ENCODE results near the gene PRPF6.

DNA sequence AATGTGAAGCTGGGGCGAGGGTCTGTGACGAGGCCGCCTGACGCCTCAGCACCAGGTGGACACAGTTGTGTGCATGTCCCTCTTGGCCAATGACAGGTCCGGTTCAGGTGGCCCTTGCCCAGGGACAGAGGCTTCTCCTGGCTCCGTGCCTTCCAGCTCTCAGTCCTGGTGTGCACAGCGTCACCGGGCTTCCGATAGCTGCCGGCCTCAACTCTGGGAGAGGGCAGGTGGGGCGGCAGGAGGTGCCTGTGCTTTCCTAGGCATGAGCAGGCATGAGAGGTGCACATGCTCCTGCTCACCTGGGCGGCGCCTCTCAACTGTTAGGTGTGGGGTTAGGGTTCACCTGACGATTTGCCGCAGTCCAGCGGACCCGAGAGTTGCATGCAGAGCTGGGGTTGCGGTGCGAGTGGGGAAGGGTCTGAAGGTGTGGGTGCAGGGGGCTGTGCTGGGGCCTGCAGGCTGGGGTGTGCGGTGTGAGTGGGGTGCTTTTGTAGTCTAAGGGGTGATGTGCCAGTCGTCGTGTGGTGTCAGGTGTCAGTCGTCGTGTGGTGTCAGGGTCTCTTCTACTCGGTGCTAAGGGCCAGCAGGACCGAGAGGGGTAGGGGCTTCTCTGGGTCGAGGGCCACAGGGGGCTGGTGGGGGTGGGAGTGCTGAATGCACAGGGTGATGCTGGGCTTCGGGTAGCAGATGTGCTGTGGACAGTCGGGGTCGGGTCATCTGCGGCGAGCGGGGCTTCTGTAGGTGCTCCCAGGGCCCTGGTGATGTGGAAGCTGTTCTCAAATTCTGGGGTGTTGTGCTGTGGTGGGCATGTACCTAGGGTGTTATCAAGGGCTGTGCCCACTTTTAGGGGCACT, 72.3 kb downstream of the PRPF6 start:
- no peak for TF ChIP-seq POLR2A (IDR thresholded peaks at IDR 0.05)
- TF ChIP-seq, protein P1, sequence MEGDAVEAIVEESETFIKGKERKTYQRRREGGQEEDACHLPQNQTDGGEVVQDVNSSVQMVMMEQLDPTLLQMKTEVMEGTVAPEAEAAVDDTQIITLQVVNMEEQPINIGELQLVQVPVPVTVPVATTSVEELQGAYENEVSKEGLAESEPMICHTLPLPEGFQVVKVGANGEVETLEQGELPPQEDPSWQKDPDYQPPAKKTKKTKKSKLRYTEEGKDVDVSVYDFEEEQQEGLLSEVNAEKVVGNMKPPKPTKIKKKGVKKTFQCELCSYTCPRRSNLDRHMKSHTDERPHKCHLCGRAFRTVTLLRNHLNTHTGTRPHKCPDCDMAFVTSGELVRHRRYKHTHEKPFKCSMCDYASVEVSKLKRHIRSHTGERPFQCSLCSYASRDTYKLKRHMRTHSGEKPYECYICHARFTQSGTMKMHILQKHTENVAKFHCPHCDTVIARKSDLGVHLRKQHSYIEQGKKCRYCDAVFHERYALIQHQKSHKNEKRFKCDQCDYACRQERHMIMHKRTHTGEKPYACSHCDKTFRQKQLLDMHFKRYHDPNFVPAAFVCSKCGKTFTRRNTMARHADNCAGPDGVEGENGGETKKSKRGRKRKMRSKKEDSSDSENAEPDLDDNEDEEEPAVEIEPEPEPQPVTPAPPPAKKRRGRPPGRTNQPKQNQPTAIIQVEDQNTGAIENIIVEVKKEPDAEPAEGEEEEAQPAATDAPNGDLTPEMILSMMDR (IDR thresholded peaks at IDR 0.05 in 4 of 5, conservative IDR thresholded peaks at IDR 0.05 in 1 of 5) = no peak

Measured in gastrocnemius medialis (tissue), 4 donors.